HTERT RPE-1 (cell line): ENCODE measurements around the gene BICC1.
"Not testable (repeated sequence)": the region's sequence is repeated elsewhere in the genome, so short reads cannot be mapped to it uniquely, and the experiment has no call there.

Experiments used
- in situ Hi-C: fragments of 300-500 bp; cut with MboI; formaldehyde crosslinking; loops from 4 replicates; pipeline ENCODE4 v1.14.3; 2020; ENCODE audit warnings: low sequenced_read_pairs

Gene BICC1

DNA sequence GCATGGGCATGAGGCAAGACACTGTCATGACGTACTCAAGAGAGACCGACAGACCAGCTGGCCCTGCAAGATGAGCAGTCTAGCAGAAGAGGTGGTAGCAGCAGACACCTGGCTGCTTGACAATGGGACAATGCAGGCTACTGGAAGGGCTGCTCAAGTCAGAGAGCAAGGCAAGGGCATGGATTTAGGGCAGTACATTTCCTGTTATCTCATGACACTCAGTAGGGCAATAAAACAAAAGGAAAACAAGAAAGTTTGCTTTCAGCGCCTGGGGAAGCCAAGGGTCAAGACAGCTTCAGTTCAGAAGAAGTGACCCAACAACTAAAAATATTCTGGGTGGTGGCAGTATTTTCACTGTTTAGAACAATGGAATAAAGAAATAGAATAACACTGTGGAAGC is 332.0 kb downstream of the BICC1 start:
- in situ Hi-C loops: no loop called here

DNA sequence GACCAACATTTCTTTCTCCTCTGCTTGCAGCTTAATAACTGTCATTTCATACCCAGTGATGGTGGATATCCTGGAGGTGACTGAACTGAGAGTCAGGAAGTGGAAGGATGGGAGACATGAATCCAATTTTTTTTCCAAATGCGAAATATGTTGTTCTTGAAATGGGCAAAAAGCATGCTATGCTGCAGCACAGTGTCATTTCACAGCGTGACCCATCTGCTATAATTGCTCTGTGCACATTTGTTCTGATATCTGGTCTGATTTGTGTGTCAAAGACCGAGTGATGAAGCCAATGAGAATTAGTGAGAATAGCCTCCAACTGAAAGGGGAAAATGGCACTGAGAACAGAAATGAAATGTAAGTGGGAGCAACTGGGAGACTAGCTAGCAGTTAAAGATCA is 334.2 kb downstream of the BICC1 start:
- in situ Hi-C loops: no loop called here

DNA sequence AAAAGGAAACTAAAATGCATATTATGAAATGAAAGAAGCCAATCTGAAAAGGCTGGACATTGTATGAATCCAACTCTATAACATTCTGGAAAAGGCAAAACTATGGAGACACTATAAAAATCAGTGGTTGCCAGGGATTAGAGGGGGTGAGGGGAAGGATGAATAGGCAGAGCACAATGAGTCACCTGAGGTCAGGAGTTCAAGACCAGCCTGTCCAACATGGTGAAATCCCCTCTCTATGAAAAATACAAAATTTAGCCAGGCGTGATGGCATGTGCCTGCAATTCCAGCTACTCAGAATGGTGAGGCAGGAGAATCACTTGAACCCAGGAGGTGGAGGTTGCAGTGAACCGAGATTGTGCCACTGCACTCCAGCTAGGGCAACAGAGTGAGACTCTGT is 338.9 kb downstream of the BICC1 start:
- in situ Hi-C loops: no loop called here

DNA sequence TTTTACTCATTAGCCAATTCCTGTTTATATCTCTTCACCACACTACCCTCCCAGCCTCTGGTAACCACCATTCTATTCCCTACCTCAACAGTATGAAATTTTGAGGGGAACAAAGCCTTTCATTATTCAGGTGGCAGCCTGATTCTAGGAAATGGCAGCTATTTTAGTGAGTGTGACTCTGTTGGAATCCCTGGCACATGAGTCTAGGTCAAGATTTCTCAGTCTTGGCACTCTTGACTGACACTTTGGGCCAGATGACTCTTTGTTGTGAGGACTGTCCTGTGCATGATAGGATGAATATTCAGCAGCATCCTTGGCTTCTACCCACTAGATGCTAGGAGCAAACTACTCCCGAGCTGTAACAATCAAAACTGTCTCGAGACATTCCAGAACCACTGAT is 341.0 kb downstream of the BICC1 start:
- in situ Hi-C loops: no loop called here

DNA sequence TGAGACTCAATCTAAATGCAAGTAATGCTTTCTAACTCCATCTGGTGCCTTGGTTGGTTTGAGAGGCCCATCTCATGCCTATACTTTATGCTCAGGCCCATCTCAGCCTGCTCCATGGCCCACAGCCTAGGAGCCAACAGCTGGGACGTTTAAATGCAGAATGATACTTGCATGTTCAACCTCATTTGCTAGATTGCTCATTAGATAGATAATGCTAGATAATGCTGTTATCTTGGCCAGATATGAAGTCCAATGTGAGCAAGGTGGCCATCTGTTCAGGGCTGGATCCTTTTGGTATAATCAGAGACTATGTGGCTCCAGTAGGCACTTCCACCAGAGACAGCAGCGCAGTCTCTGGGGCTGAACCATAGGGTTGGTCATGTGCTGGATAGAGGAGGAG is 342.1 kb downstream of the BICC1 start:
- in situ Hi-C loops: no loop called here

DNA sequence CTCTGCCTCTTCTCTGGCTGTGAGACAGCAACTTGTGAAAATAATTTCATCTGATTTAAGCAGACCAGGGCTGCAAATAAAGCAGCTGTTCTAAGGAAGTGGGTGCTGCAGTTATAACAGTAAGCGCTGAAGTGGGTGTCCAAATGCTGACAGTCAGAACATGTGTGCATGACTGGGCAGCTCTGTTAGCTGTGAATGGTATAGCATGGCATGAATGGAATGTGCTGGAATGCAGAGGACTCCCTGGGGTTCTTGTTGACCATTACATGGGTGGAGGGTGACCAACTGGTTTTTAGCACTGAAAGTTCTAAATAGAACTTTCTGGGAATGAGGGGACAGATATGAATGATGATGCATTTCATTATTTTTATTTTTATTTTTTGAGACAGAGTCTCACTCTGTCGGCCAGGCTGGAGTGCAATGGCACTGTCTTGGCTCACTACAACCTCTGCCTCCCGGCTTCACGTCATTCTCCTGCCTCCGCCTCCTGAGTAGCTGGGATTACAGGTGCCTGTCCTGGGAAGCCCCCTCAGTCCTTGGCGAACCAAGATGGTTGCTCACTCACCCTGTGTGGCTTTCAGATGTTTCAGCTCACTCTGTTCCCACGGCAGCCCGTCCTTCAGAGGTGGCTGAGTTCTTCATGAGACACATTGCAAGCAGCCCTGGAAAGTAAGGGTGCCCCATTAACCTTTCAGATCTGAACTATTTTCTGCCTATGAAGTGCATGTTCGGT is 344.0 kb downstream of the BICC1 start:
- in situ Hi-C loops: no loop called here

DNA sequence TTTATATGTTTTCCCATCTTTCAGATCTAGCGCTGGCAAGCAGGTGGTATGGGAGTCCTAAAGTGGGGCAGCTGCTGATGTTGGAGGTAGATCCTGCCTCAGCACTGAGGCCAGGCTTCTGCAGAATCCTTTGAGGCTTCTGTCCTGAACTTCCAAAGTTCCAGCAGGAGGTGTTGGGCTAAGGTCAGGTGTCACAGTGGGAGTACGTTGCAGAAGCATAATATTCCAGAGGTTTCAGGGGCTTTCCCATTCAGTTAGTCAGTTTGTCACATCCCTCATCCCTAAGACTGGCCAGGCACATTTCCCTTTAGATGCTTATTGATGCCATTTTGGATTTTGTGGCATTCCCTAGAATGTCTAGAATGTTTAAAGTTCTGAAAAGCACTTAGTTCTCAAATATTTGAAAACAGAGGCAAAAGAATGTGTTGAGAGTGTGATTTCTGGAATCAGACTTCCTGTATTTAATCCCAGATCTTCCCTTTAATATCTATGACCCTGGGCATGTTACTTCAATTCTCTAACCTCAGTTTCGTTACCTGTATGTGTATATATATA is 344.7 kb downstream of the BICC1 start:
- in situ Hi-C loops: no loop called here

DNA sequence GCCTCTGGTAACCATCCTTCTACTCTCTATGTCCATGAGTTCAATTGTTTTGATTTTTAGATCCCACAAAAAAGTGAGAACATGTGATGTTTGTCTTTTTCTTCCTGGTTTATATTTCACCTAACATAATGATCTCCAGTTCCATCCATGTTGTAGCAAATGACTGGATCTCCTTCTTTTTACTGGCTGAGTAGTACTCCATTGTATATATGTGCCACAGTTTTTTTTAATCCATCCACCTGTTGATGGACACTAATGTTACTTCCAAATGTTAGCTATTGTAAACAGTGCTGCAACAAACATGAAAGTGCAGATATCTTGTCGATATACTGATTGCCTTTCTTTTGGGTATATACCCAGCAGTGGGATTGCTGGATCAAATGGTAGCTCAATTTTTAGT is 345.5 kb downstream of the BICC1 start:
- in situ Hi-C loops: not testable (repeated sequence)

DNA sequence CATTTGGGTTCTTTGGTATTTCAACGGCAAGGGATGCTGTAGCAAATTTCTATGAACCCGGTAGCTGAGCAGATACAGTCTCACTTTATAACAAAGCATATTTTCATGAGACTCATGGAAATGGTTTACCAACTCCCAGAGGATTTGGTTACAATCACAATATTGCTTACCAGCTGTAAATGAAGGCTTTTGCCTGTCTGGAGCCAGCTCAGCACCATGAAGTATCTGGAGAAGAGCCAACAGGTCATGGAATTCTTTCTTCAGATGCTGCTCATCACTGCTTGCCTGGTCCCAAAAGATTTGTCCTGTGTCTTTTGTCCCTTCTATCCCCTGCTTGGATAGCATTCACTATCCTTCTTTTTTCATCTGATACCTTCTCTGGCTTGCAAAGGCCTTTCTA is 346.9 kb downstream of the BICC1 start:
- in situ Hi-C loops: no loop called here

DNA sequence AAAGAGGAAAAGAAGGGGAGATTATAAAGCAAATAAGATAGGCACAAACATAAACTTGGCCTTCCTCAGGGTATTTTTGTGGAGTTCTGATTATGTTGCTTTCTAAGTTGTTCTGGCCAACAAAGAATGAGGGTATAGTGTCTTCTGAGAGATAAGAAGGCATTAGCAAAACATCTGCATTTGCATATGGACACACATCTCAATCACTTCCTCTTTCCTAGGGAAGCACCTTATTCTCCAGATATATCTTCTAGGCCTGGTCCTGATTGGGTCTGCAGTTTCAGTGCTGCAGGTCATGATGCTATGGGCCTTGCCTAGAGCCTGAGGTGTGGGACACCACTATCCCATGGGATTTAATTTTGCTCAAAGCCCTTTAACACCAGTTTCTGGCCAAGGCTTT is 355.0 kb downstream of the BICC1 start:
- in situ Hi-C loops: no loop called here

DNA sequence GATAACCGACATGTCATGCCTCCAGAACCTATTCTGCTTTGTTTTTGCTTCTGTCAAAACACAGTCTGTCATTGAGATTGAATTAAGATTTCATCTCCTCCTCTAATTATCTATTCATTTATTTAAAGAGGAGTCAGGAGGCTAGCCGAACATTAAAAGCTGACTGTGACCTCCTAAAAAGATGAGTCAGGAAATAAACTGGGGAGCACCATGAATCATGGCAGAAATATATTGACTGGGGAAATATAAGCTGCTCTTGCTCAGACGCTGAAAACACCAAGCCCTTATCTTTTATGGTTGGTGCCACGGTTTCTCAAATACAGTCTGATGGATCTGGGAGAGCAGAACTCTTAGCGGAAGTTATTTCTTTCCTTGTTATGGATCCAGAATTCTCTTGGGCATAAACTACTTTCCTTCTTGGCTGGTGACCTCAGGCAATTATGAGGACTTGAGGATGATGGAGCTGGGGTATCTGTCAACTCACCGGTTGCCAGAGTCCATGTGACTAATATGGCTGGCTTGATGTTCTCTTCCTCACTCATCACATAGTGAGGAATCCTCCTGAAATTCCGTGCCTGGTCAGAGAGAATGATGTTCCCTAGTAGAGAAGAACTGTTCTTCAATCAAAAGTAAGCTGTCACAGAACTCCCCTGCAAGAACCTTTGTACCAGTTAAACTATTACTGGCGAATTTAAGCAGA is 356.2 kb downstream of the BICC1 start:
- in situ Hi-C loops: no loop called here

DNA sequence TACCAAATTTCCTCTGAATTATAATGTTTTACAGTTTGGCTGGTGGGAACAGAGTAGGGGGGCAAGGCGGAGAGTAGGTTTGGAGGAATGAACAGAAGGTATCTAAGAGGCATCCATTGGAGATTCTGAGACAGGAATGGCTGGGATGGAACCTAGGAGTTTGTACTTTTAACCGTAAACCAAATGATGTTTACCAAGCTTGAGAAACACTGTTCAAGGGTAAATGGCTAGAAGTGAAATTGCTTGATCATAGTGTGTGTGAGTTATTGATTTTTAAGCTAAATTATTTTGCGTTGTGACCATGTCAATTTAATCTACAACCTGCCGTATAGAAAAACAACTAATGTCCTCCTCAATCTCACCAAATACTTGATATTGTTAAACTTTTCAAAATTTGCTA is 357.4 kb downstream of the BICC1 start:
- in situ Hi-C loops: no loop called here

DNA sequence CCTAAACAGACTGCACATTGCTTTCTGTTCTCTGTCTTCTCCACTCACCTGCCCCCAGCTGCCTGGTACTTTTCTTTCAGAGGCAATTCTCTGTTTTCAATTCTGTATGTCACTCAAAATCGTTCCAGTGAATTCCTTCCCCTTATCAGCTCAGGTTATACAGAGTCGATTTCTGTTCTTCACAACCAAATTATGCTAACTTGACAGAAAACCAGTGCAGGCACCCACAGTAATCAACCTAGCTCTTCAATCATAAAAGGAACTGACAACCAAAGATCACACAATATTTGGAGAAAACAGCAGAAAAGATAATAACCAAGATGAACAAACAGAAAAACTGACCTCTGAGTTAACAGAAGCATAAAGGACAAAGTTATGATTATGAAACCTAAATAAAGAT is 360.5 kb downstream of the BICC1 start:
- in situ Hi-C loops: no loop called here
